Endothelial cell of umbilical vein (primary cell): ENCODE results near the gene RAB20. TPM values are rescaled to one million over a fixed set of nuclear protein-coding genes. Genes with fewer than 3 reads are reported as not detected.

Experiments
- BruUV-seq: library from RNA; stranded (reverse); fragments of 400-500 nt; replicated peaks from 2 replicates; lab custom pipeline; 2021; lab: Mats Ljungman, UMichigan
- CTCF ChIA-PET: fragments of 300-600, 350-600 bp; sonication (Branson Sonifier 250); formaldehyde crosslinking; loops from one replicate; lab custom pipeline; 2021; ENCODE audit warnings: antibody characterized with exemption, inconsistent platforms; lab: Charles Lee
- POLR2A ChIA-PET: fragments of 300-600, 350-600 bp; sonication (Branson Sonifier 250); formaldehyde crosslinking; loops from one replicate; lab custom pipeline; 2021; ENCODE audit warnings: antibody characterized with exemption, inconsistent platforms; lab: Charles Lee
- DNase-seq: peaks from one replicate; pipeline ENCODE4 v3.0.0-alpha.2; 2011; ENCODE audit warnings: low read depth, low spot score
- FAIRE-seq: peaks from 2 replicates; lab custom pipeline; 2011; peaks lifted over from hg19 to GRCh38; lab: Jason Lieb, UNC
- H2AFZ ChIP-seq: 2 replicates; pipeline ENCODE4 v1.6.0; 2012; ENCODE audit warnings: low read depth, low read length, control low read depth, inconsistent platforms
- H3K27ac ChIP-seq: 2 replicates; pipeline ENCODE4 v1.5.1; 2011; ENCODE audit warnings: low read depth, mild to moderate bottlenecking, control low read depth, low read length, moderate library complexity; ENCODE audit not compliant: insufficient read depth
- H3K27me3 ChIP-seq, 2 experiments: 2 replicates each; pipeline versions ENCODE4 v1.6.0 to v1.6.1; 2011; ENCODE audit warnings: low read length in 2 of 2, mixed read lengths in 1 of 2; ENCODE audit not compliant: control insufficient read depth in 2 of 2, insufficient read depth in 2 of 2
- H3K36me3 ChIP-seq, 2 experiments: 2 replicates in 1 of 2; 3 replicates in 1 of 2; pipeline ENCODE4 v1.5.1; 2011; ENCODE audit warnings: low read length in 2 of 2, mild to moderate bottlenecking in 1 of 2, moderate library complexity in 1 of 2; ENCODE audit not compliant: control insufficient read depth in 2 of 2, insufficient read depth in 2 of 2; ENCODE audit errors: extremely low read depth in 1 of 2
- H3K4me1 ChIP-seq: 3 replicates; pipeline ENCODE4 v1.5.1; 2011; ENCODE audit warnings: mild to moderate bottlenecking, low read length; ENCODE audit not compliant: control insufficient read depth, insufficient read depth; ENCODE audit errors: extremely low read depth
- H3K4me2 ChIP-seq: 2 replicates; pipeline ENCODE4 v1.6.1; 2011; ENCODE audit warnings: low read length, control low read depth, mixed read lengths; ENCODE audit not compliant: insufficient read depth
- H3K4me3 ChIP-seq, 3 experiments: fragments of 200-600 bp in 1 of 3; sonication (generic), shearing (Covaris generic) in 1 of 3; replicated peaks in 1 of 3; 2 replicates each; pipeline ENCODE4 v1.5.1; 2011 to 2016; ENCODE audit warnings: control low read depth in 3 of 3, low read length in 3 of 3, mild to moderate bottlenecking in 2 of 3, inconsistent platforms in 1 of 3, low read depth in 1 of 3, moderate library complexity in 1 of 3; ENCODE audit not compliant: insufficient read depth in 1 of 3
- H3K79me2 ChIP-seq: 2 replicates; pipeline ENCODE4 v1.6.0; 2012; ENCODE audit warnings: low read length, inconsistent platforms; ENCODE audit not compliant: control insufficient read depth, insufficient read depth
- H3K9ac ChIP-seq: replicated peaks from 2 replicates; pipeline ENCODE3; 2011; ENCODE audit warnings: low read length, control low read depth; ENCODE audit not compliant: insufficient read depth; ENCODE audit errors: extremely low read depth
- H3K9me1 ChIP-seq: replicated peaks from 3 replicates; pipeline ENCODE4 v1.6.0; 2011; ENCODE audit warnings: mild to moderate bottlenecking, low read length; ENCODE audit not compliant: control insufficient read depth, insufficient read depth; ENCODE audit errors: extremely low read depth
- H3K9me3 ChIP-seq: replicated peaks from 2 replicates; pipeline ENCODE4 v1.5.1; 2012; ENCODE audit warnings: low read length, inconsistent platforms; ENCODE audit not compliant: control insufficient read depth, insufficient read depth
- H4K20me1 ChIP-seq: replicated peaks from 2 replicates; pipeline ENCODE3; 2011; ENCODE audit warnings: mild to moderate bottlenecking, low read length; ENCODE audit not compliant: control insufficient read depth, insufficient read depth; ENCODE audit errors: extremely low read depth
- CTCF ChIP-seq, 2 donors: IDR thresholded peaks; 1 replicate in 1 of 2; 2 replicates in 1 of 2; pipeline ENCODE4 v1.5.1; 2011; ENCODE audit warnings: low read length in 2 of 2, mild to moderate bottlenecking in 2 of 2, moderate library complexity in 2 of 2, control low read depth in 1 of 2, inconsistent platforms in 1 of 2, low read depth in 1 of 2; ENCODE audit not compliant: insufficient read depth in 1 of 2; ENCODE audit errors: extremely low read depth in 1 of 2
- EZH2 ChIP-seq: IDR thresholded peaks from 2 replicates; pipeline ENCODE4 v1.6.1; 2012; ENCODE audit warnings: borderline replicate concordance, low read depth, mild to moderate bottlenecking, moderate library complexity, low read length, inconsistent platforms; ENCODE audit not compliant: severe bottlenecking
- FOS ChIP-seq: IDR thresholded peaks from 2 replicates; pipeline ENCODE4 v1.6.1; 2011; ENCODE audit warnings: mild to moderate bottlenecking, low read length, moderate library complexity, borderline replicate concordance; ENCODE audit not compliant: insufficient read depth
- GATA2 ChIP-seq: IDR thresholded peaks from 2 replicates; pipeline ENCODE4 v1.7.0; 2011; ENCODE audit warnings: low read depth, mild to moderate bottlenecking, moderate library complexity, mixed read lengths, low read length; ENCODE audit not compliant: insufficient read length, insufficient read depth
- JUN ChIP-seq: IDR thresholded peaks from 2 replicates; pipeline ENCODE4 v1.6.1; 2011; ENCODE audit warnings: borderline replicate concordance, low read depth; ENCODE audit not compliant: insufficient read length, insufficient read depth
- MAX ChIP-seq: IDR thresholded peaks from 2 replicates; pipeline ENCODE4 v1.6.1; 2011; ENCODE audit not compliant: insufficient read depth, insufficient read length
- MYC ChIP-seq: IDR thresholded peaks from one replicate; pipeline ENCODE4 v1.6.1; 2011; ENCODE audit warnings: mild to moderate bottlenecking, low read depth, low read length
- POLR2A ChIP-seq: IDR thresholded peaks from 2 replicates; pipeline ENCODE4 v1.6.1; 2012; ENCODE audit warnings: low read depth, mild to moderate bottlenecking, control low read depth, low read length
- POLR2AphosphoS5 ChIP-seq: IDR thresholded peaks from 2 replicates; pipeline ENCODE4 v1.6.1; 2012; ENCODE audit warnings: low read depth, mild to moderate bottlenecking, control low read depth, low read length, moderate library complexity; ENCODE audit not compliant: insufficient read depth
- dilution Hi-C: fragments of 300-500 bp; cut with MboI; formaldehyde crosslinking; loops from one replicate; pipeline ENCODE4 v1.15.0; 2019; ENCODE audit warnings: low sequenced_read_pairs; ENCODE audit not compliant: extremely low pct_ligation_motif_present
- intact Hi-C: fragments of 100-400 bp; cut with micrococcal nuclease; formaldehyde crosslinking; loops from one replicate; pipeline ENCODE4 v1.10.0; 2022
- polyA plus RNA-seq, 4 experiments: library from polyadenylated mRNA; depleted of rRNA in 3 of 4; stranded (reverse) in 3 of 4; unstranded in 1 of 4; fragments of >200 nt; gene quantifications; 2 replicates each; pipeline versions ENCODE4 v1.2.1 to v1.2.3, GENCODE V29; 2011 to 2012; ENCODE audit warnings: missing spikeins in 1 of 4
- total RNA-seq: library from RNA; stranded (reverse); gene quantifications from 2 replicates; pipeline ENCODE4 v1.2.3, GENCODE V29; 2021

The RAB20 gene
- total and polyA plus RNA-seq, 2 donors (not counting 3 experiments of a cell fraction or from before 2014, with no cell fraction given) = 1.3 to 1.7 TPM

- no peak overlapping the region for H3K4me3 ChIP-seq
- H3K9ac ChIP-seq = no peak overlapping the region
- CTCF ChIA-PET = no interaction called here
- BruUV-seq = no TSS peak
- H3K36me3 ChIP-seq = peaks cover 32 to 53% of the 10 kb centered on the region in 2 experiments
- DNase-seq (no peak), FAIRE-seq (no peak)
- POLR2A ChIA-PET = no interaction called here
- H3K27ac ChIP-seq = no peak overlapping the region
- dilution Hi-C loops = no loop called here
- H3K4me2 ChIP-seq = no peak overlapping the region
- TF ChIP-seq FOS (no peak), MAX (no peak), CTCF (IDR thresholded peaks at IDR 0.05; ENCODE audit: extremely low read depth in 1 of 2, insufficient read depth in 1 of 2, low read depth in 1 of 2, low read length in 2 of 2) (no peak), GATA2 (no peak), POLR2A (no peak), MYC (no peak), EZH2 (no peak), POLR2AphosphoS5 (no peak), JUN (no peak)
- no peaks in the 10 kb centered on the region for H3K79me2 ChIP-seq
- H3K4me1 ChIP-seq = peaks cover 4% of the 10 kb centered on the region
- no peaks in the 10 kb centered on the region for H3K9me1 ChIP-seq
- no peaks in the 10 kb centered on the region for H3K27me3 ChIP-seq
- no peaks in the 10 kb centered on the region for H4K20me1 ChIP-seq
- intact Hi-C loops = no loop called here
- H3K9me3 ChIP-seq = no peaks in the 10 kb centered on the region
- no peak overlapping the region for H2AFZ ChIP-seq
Measured at GRCh38 chr13:110497003-110497402, 64.5 kb downstream of the RAB20 start.
